ENCODE data around the gene SLC8A1.

- TF ChIP-seq EZH2 (conservative IDR thresholded peaks at IDR 0.05; ENCODE audit: low read depth, low read length) (no peak), ZNF124 (CRISPR knock-in tag; IDR thresholded peaks at IDR 0.05) (no peak), CBX5 (CRISPR knock-in tag; IDR thresholded peaks at IDR 0.05; ENCODE audit: borderline replicate concordance) (no peak), CTCF (CRISPR knock-in tag; IDR thresholded peaks at IDR 0.05) (no peak), POLR2AphosphoS5 (IDR thresholded peaks at IDR 0.05; ENCODE audit: low read depth, low read length) (no peak), ZNF138 (CRISPR knock-in tag; IDR thresholded peaks at IDR 0.05; ENCODE audit: low read depth) (no peak), WIZ (CRISPR knock-in tag; IDR thresholded peaks at IDR 0.05) (no peak), ZNF749 (CRISPR knock-in tag; IDR thresholded peaks at IDR 0.05; ENCODE audit: borderline replicate concordance) (no peak), NKX3-1 (CRISPR knock-in tag; IDR thresholded peaks at IDR 0.05) (no peak), TAF1 (CRISPR knock-in tag; IDR thresholded peaks at IDR 0.05) (no peak), RBFOX2 (IDR thresholded peaks at IDR 0.05; ENCODE audit: low read depth, low read length) (no peak), NFRKB (IDR thresholded peaks at IDR 0.05) (no peak), SOX5 (CRISPR knock-in tag; IDR thresholded peaks at IDR 0.05; ENCODE audit: borderline replicate concordance) (no peak), TRIM22 (IDR thresholded peaks at IDR 0.05) (no peak)
Observed at GRCh38 chr2:40476436-40476835, 24.5 kb upstream of the SLC8A1 start.
